Gastrocnemius medialis (tissue), 4 donors: ENCODE data around the gene SLC24A3. TPM values are rescaled to one million over a fixed set of nuclear protein-coding genes. Genes with fewer than 3 reads are reported as not detected.

Experiments used
- ATAC-seq, 2 donors: fragments of 150-250 bp; one replicate each; pipeline ENCODE4 v1.9.1; 2016
- DNase-seq, 2 donors: peaks; one replicate each; pipeline ENCODE4 v3.0.0-alpha.2; 2019
- H3K27ac ChIP-seq, 4 donors: fragments of 200-600 bp; sonication (generic); 1 replicate in 1 of 4; 2 replicates in 3 of 4; pipeline ENCODE4 v1.5.1; 2016 to 2018; ENCODE audit warnings: mild to moderate bottlenecking in 2 of 4, moderate library complexity in 1 of 4
- H3K27me3 ChIP-seq, 3 donors: fragments of 200-600 bp; sonication (generic) in 2 of 3; 1 replicate in 1 of 3; 2 replicates in 2 of 3; pipeline versions ENCODE4 v1.5.1 to v1.6.0; 2016 to 2019; ENCODE audit warnings: mild to moderate bottlenecking in 1 of 3, moderate library complexity in 1 of 3
- H3K36me3 ChIP-seq, 2 donors: fragments of 200-600 bp; sonication (generic) in 1 of 2; one replicate each; pipeline ENCODE4 v1.5.1; 2017 to 2018
- H3K4me1 ChIP-seq, 2 donors: fragments of 200-600 bp; sonication (generic) in 1 of 2; one replicate each; pipeline ENCODE4 v1.5.1; 2016 to 2017; ENCODE audit warnings: mild to moderate bottlenecking in 2 of 2
- H3K4me3 ChIP-seq, 4 donors: fragments of 200-600 bp; sonication (generic) in 3 of 4; 1 replicate in 1 of 4; 2 replicates in 3 of 4; pipeline ENCODE4 v1.5.1; 2016 to 2019; ENCODE audit warnings: mild to moderate bottlenecking in 2 of 4
- H3K9me3 ChIP-seq, 3 donors: fragments of 200-600 bp; sonication (generic) in 2 of 3; 1 replicate in 1 of 3; 2 replicates in 2 of 3; pipeline ENCODE4 v1.5.1; 2016 to 2019
- CTCF ChIP-seq, 5 experiments: fragments of 450-650 bp in 3 of 5; fragments of 200-600 bp in 2 of 5; sonication (generic) in 2 of 5; IDR thresholded peaks in 4 of 5; conservative IDR thresholded peaks in 1 of 5; 1 replicate in 4 of 5; 2 replicates in 1 of 5; pipeline ENCODE4 v1.5.1; 2016 to 2019; ENCODE audit warnings: antibody characterized with exemption in 5 of 5, mild to moderate bottlenecking in 3 of 5, moderate library complexity in 3 of 5
- POLR2A ChIP-seq, 2 donors: fragments of 450-650 bp; IDR thresholded peaks; one replicate each; pipeline ENCODE4 v1.6.1; 2017; ENCODE audit warnings: antibody characterized with exemption in 2 of 2, mild to moderate bottlenecking in 2 of 2, moderate library complexity in 2 of 2
- in situ Hi-C, 4 donors: fragments of 200-750 bp; cut with MboI; loops; one replicate each; pipeline versions ENCODE4 v1.15.0 to v1.8.0; 2017; ENCODE audit warnings: low sequenced_read_pairs in 4 of 4
- intact Hi-C: fragments of 100-400 bp; cut with DNase I; formaldehyde crosslinking; loops from one replicate; pipeline ENCODE4 v1.15.1; 2023; ENCODE audit warnings: low total_unique reads
- total RNA-seq, 4 donors: library from RNA; depleted of rRNA; stranded (reverse); fragments of >200 nt; gene quantifications; one replicate each; pipeline versions ENCODE4 v1.1.0 to v1.2.3, GENCODE V29; 2016

SLC24A3 gene
- total RNA-seq, 4 donors from 2014 or later = 3.3 to 7.8 (median 6.7) TPM

- intact Hi-C loops = no loop called here
- TF ChIP-seq CTCF (IDR thresholded peaks at IDR 0.05 in 4 of 5, conservative IDR thresholded peaks at IDR 0.05 in 1 of 5) = no peak
- ATAC-seq (no peak), DNase-seq (no peak)
- Histone ChIP-seq H3K4me1 (peaks cover 32 to 35% of the 10 kb centered on the region in 2 donors), H3K36me3 (no peaks in the 10 kb centered on the region), H3K4me3 (no peak overlapping the region), H3K27me3 (no peaks in the 10 kb centered on the region), H3K9me3 (no peaks in the 10 kb centered on the region), H3K27ac (no peak overlapping the region)
- in situ Hi-C loops = no loop called here
Measured at GRCh38 chr20:19492116-19492515, 279.7 kb downstream of the SLC24A3 start.

- Histone ChIP-seq H3K27ac (no peak overlapping the region), H3K27me3 (no peaks in the 10 kb centered on the region), H3K4me3 (no peak overlapping the region), H3K4me1 (peaks cover 32 to 35% of the 10 kb centered on the region in 2 donors), H3K9me3 (no peaks in the 10 kb centered on the region), H3K36me3 (no peaks in the 10 kb centered on the region)
- no peak for DNase-seq
- in situ Hi-C loops = no loop called here
- intact Hi-C loops = no loop called here
- TF ChIP-seq CTCF (IDR thresholded peaks at IDR 0.05 in 4 of 5, conservative IDR thresholded peaks at IDR 0.05 in 1 of 5) (no peak), POLR2A (IDR thresholded peaks at IDR 0.05) (no peak)
- no peak for ATAC-seq
Measured at GRCh38 chr20:19492687-19493336, 280.4 kb downstream of the SLC24A3 start.

- intact Hi-C loops = no loop called here
- no peak overlapping the region for H3K4me3 ChIP-seq
- H3K36me3 ChIP-seq = no peaks in the 10 kb centered on the region
- ATAC-seq = peak in 1 of 2 donors; percentile 74
- TF ChIP-seq POLR2A (IDR thresholded peaks at IDR 0.05) (no peak), CTCF (IDR thresholded peaks at IDR 0.05 in 4 of 5, conservative IDR thresholded peaks at IDR 0.05 in 1 of 5) (no peak)
- peaks cover 32 to 35% of the 10 kb centered on the region in 2 donors for H3K4me1 ChIP-seq
- H3K27me3 ChIP-seq = no peaks in the 10 kb centered on the region
- H3K9me3 ChIP-seq = no peaks in the 10 kb centered on the region
- in situ Hi-C loops = no loop called here
- H3K27ac ChIP-seq = peak overlapping the region in 2 of 4 donors; percentile 17 to 46
- DNase-seq = peak in 1 of 2 donors; percentile 21
Measured at GRCh38 chr20:19493794-19494495, 281.5 kb downstream of the SLC24A3 start.

- ATAC-seq = no peak
- in situ Hi-C loops (no loop called here), intact Hi-C loops (no loop called here)
- no peaks in the 10 kb centered on the region for H3K9me3 ChIP-seq
- H3K36me3 ChIP-seq = no peaks in the 10 kb centered on the region
- H3K4me3 ChIP-seq = no peak overlapping the region
- no peak overlapping the region for H3K27ac ChIP-seq
- H3K27me3 ChIP-seq = no peaks in the 10 kb centered on the region
- TF ChIP-seq CTCF (IDR thresholded peaks at IDR 0.05 in 4 of 5, conservative IDR thresholded peaks at IDR 0.05 in 1 of 5) (no peak), POLR2A (IDR thresholded peaks at IDR 0.05) (no peak)
- DNase-seq = no peak
- peaks cover 20 to 24% of the 10 kb centered on the region in 2 donors for H3K4me1 ChIP-seq
Measured at GRCh38 chr20:19495905-19496703, 283.7 kb downstream of the SLC24A3 start.
